K562 (cell line): ENCODE measurements around the gene MOSPD2.

Experiments used
- ELF2 ChIP-seq: fragments of 250-450 bp; sonication (Bioruptor Pico); IDR thresholded peaks from 2 replicates; pipeline ENCODE4 v1.5.0; 2021; ENCODE audit warnings: mild to moderate bottlenecking
- GATAD2B ChIP-seq: fragments of 450-650 bp; IDR thresholded peaks from 2 replicates; pipeline ENCODE4 v1.6.1; 2017; ENCODE audit warnings: mild to moderate bottlenecking, borderline replicate concordance
- KAT7 ChIP-seq: sonication (generic); formaldehyde crosslinking; IDR thresholded peaks from 2 replicates; pipeline ENCODE4 v1.8.0; 2022; ENCODE audit warnings: missing genetic modification reagents, mild to moderate bottlenecking, borderline replicate concordance
- REST ChIP-seq, 2 experiments: fragments of 450-650 bp; formaldehyde crosslinking in 1 of 2; IDR thresholded peaks; 2 replicates each; pipeline versions ENCODE4 v1.4.0 to v1.6.1; 2014 to 2020; ENCODE audit warnings: mild to moderate bottlenecking in 2 of 2, borderline replicate concordance in 1 of 2, low read depth in 1 of 2

- TF ChIP-seq REST (IDR thresholded peaks at IDR 0.05; ENCODE audit: borderline replicate concordance) (no peak), REST (CRISPR knock-in tag; IDR thresholded peaks at IDR 0.05; ENCODE audit: low read depth) (no peak), GATAD2B (no peak), ELF2 (CRISPR knock-in tag) (no peak), KAT7 (no peak)
Measured at GRCh38 chrX:14919407-14919806, 46.2 kb downstream of the MOSPD2 start.
